Sigmoid colon (tissue), 4 donors: ENCODE results near the gene SLC7A6OS.

Experiments used
- CTCF ChIP-seq, 4 experiments: fragments of 450-650 bp in 3 of 4; fragments of 200-600 bp in 1 of 4; IDR thresholded peaks; one replicate each; pipeline ENCODE4 v1.5.1; 2016 to 2019; ENCODE audit warnings: antibody characterized with exemption in 4 of 4, mild to moderate bottlenecking in 3 of 4, moderate library complexity in 2 of 4
- POLR2AphosphoS5 ChIP-seq, 4 donors: sonication (generic); formaldehyde crosslinking; IDR thresholded peaks; one replicate each; pipeline ENCODE4 v1.6.1; 2017; ENCODE audit warnings: antibody characterized with exemption in 4 of 4

DNA sequence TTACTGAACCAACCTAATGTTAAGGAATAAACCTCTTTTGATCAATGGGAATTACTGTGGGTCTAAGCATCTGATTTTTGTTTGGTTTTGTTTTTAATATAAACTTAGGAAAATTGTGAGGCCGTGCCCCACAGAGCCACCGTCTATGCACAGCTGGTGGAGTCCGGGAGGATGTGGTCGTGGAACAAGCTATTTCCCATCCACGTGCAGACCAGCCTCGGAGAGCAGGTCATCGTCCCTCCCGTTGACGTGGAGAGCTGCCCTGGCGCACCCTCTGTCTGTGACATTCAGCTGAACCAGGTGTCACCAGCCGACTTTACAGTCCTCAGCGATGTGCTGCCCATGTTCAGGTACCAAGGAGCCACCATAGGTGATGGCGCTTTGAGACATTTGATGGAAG lies 28.5 kb upstream of the SLC7A6OS start:
- no peak for TF ChIP-seq CTCF (IDR thresholded peaks at IDR 0.05)
- TF ChIP-seq POLR2AphosphoS5 (IDR thresholded peaks at IDR 0.05) = no peak
